Suprapubic skin (tissue), 4 donors: Measurements from ENCODE around the gene MCF2L.

Source experiments
- CTCF ChIP-seq, 2 donors: fragments of 200-600 bp in 1 of 2; fragments of 450-650 bp in 1 of 2; sonication (generic) in 1 of 2; IDR thresholded peaks; one replicate each; pipeline ENCODE4 v1.5.1; 2016 to 2019; ENCODE audit warnings: antibody characterized with exemption in 2 of 2, mild to moderate bottlenecking in 1 of 2, moderate library complexity in 1 of 2
- POLR2A ChIP-seq, 2 donors: fragments of 450-650 bp; IDR thresholded peaks; one replicate each; pipeline ENCODE4 v1.6.1; 2017; ENCODE audit warnings: antibody characterized with exemption in 2 of 2, mild to moderate bottlenecking in 2 of 2, moderate library complexity in 2 of 2
- POLR2AphosphoS5 ChIP-seq, 3 donors: sonication (generic); formaldehyde crosslinking; IDR thresholded peaks; one replicate each; pipeline ENCODE4 v1.6.1; 2017; ENCODE audit warnings: antibody characterized with exemption in 3 of 3

DNA sequence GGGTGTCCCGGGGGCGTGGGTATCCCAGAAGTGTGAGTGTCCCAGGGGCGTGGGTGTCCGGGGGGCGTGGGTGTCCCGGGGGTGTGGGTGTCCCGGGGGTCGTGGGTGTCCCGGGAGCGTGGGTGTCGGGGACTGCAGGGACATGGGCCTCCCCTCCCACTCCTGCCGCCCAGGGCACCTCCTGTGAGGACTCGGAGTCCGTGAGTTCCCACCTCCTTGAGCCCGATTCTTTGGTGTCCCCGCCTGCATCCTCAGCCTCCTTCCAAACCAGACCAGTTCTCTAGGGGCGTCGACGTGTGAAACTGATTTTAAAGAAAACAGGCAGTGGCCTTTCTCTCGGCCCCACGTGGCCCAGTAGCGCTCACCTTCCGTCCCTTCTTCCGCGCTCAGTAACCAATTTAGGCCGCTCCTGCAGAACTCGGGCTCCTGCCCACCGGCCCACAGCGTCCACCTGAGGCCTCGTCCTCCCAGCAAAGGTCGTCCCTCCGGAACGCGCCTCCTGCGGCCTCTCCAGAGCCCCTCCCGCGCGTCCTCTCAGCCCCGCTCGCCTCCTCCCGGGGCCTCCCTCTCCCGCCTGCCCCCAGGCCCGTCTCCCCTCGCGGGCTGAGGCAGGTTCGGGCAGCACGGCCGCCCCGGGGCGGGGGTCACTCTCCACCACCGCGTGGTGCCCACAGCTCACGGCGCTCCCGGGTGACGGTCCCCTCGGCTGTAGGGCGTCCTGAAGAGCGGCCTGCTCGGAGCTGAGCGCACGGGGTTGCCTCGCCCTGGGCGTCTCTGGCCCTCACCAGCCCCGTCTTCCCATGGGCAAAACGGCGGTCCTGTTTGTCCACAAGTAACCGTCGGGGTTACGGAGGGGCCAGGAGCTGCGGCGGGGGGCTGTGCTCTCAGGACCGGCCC, 140.4 kb downstream of the MCF2L start:
- TF ChIP-seq POLR2AphosphoS5 (IDR thresholded peaks at IDR 0.05) (no peak), CTCF (IDR thresholded peaks at IDR 0.05) (no peak), POLR2A (IDR thresholded peaks at IDR 0.05) (no peak)
